Measurements from ENCODE around the gene ERN1.

DNA sequence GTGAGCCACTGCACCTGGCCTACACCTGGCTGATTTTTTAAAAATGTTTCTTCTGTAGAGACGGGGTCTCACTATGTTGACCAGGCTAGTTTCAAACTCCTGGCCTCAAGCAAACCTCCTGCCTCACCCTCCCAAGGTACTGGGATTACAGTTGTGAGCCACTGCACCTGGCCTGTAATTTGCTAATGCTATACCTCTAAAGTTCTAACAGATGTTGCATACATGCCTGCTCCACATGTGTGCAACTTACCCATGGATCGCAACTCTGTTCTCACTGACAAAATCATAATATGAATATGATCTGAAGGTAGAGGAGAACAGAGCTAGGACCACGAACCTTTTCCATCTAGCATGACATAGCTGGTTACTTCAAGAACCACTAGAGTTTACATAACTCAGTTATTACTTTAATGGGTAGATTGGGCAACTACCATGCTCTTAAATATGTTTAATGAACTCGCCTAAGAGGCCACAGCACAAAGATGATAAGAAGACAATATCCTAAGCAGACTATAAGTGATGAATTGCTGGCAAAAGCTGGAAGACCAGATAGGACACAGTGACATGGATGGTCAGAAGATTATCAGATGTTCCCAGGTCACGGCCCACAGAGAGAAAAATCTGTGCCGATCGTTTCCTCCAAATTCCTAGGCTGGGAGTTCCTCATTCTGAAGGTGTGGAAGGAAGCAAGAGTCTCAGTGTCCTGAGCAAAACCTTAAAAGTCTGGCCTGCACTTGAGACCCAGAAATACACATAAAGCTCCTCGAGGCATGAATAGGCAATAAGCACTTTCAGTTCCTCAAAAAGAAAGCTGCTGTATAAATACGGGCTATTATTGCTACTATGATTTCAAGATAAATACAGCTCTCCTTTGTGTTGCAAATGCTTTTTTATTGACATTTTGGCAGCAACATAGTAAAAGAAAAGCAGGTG lies 55.9 kb downstream of the ERN1 start:
- TF ChIP-seq, protein P1, sequence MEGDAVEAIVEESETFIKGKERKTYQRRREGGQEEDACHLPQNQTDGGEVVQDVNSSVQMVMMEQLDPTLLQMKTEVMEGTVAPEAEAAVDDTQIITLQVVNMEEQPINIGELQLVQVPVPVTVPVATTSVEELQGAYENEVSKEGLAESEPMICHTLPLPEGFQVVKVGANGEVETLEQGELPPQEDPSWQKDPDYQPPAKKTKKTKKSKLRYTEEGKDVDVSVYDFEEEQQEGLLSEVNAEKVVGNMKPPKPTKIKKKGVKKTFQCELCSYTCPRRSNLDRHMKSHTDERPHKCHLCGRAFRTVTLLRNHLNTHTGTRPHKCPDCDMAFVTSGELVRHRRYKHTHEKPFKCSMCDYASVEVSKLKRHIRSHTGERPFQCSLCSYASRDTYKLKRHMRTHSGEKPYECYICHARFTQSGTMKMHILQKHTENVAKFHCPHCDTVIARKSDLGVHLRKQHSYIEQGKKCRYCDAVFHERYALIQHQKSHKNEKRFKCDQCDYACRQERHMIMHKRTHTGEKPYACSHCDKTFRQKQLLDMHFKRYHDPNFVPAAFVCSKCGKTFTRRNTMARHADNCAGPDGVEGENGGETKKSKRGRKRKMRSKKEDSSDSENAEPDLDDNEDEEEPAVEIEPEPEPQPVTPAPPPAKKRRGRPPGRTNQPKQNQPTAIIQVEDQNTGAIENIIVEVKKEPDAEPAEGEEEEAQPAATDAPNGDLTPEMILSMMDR (conservative IDR thresholded peaks at IDR 0.05 in 1 of 2, IDR thresholded peaks at IDR 0.05 in 1 of 2; ENCODE audit: low read depth in 1 of 2, low read length in 2 of 2) = no peak
- no peak for TF ChIP-seq EZH2 (IDR thresholded peaks at IDR 0.05; ENCODE audit: low read length, missing control alignments)
